ENCODE results near the gene SERPINE2. TPM values are rescaled to one million over a fixed set of nuclear protein-coding genes. Genes with fewer than 3 reads are reported as not detected.

Gene SERPINE2
- total RNA-seq, 4 donors from 2014 or later, result 25.5 to 94.5 (median 38.5) TPM

GRCh38 chr2:224073676-224074075 lies 34.6 kb upstream of the SERPINE2 start:
- Histone ChIP-seq H3K27ac (no peak overlapping the region), H3K9me3 (no peaks in the 10 kb centered on the region), H3K4me1 (no peaks in the 10 kb centered on the region), H3K4me3 (no peak overlapping the region), H3K27me3 (no peaks in the 10 kb centered on the region), H3K36me3 (no peaks in the 10 kb centered on the region)
- TF ChIP-seq EP300 (IDR thresholded peaks at IDR 0.05) (no peak), POLR2A (IDR thresholded peaks at IDR 0.05) (no peak), CTCF (IDR thresholded peaks at IDR 0.05) (no peak)
- 58 to 93% methylated on average over 2 to 3 of the region's 3 CpGs for WGBS, 2 donors
- DNase-seq (ENCODE audit: low spot score in 2 of 2), result no peak

GRCh38 chr2:224072541-224073188 lies 33.6 kb upstream of the SERPINE2 start:
- Histone ChIP-seq H3K36me3 (no peaks in the 10 kb centered on the region), H3K4me3 (no peak overlapping the region), H3K9me3 (no peaks in the 10 kb centered on the region), H3K27me3 (no peaks in the 10 kb centered on the region), H3K4me1 (no peaks in the 10 kb centered on the region), H3K27ac (no peak overlapping the region)
- WGBS, 2 donors, result 62 to 65% methylated on average over 4 of the region's 4 CpGs
- TF ChIP-seq POLR2A (IDR thresholded peaks at IDR 0.05), result no peak
- TF ChIP-seq CTCF (IDR thresholded peaks at IDR 0.05), result no peak
- no peak for TF ChIP-seq EP300 (IDR thresholded peaks at IDR 0.05)
- DNase-seq (ENCODE audit: low spot score in 2 of 2), result no peak

GRCh38 chr2:224069172-224069571 lies 30.1 kb upstream of the SERPINE2 start:
- H3K9me3 ChIP-seq, result no peaks in the 10 kb centered on the region
- no peak overlapping the region for H3K4me3 ChIP-seq
- TF ChIP-seq CTCF (IDR thresholded peaks at IDR 0.05), result no peak
- no peak for TF ChIP-seq EP300 (IDR thresholded peaks at IDR 0.05)
- TF ChIP-seq POLR2A (IDR thresholded peaks at IDR 0.05), result no peak
- no peaks in the 10 kb centered on the region for H3K4me1 ChIP-seq
- no peak for DNase-seq (ENCODE audit: low spot score in 2 of 2)
- no peaks in the 10 kb centered on the region for H3K27me3 ChIP-seq
- 82 to 86% methylated on average over 6 of the region's 6 CpGs for WGBS, 2 donors
- no peaks in the 10 kb centered on the region for H3K36me3 ChIP-seq
- no peak overlapping the region for H3K27ac ChIP-seq

GRCh38 chr2:224063298-224063648 lies 24.2 kb upstream of the SERPINE2 start:
- Histone ChIP-seq H3K4me3 (no peak overlapping the region), H3K27ac (no peak overlapping the region), H3K9me3 (no peaks in the 10 kb centered on the region), H3K36me3 (no peaks in the 10 kb centered on the region), H3K27me3 (no peaks in the 10 kb centered on the region), H3K4me1 (no peaks in the 10 kb centered on the region)
- DNase-seq (ENCODE audit: low spot score in 2 of 2), result no peak
- WGBS, 2 donors, result 91 to 98% methylated on average over 4 of the region's 4 CpGs
- TF ChIP-seq EP300 (IDR thresholded peaks at IDR 0.05) (no peak), POLR2A (IDR thresholded peaks at IDR 0.05) (no peak), CTCF (IDR thresholded peaks at IDR 0.05) (no peak)

GRCh38 chr2:224062481-224063297 lies 23.6 kb upstream of the SERPINE2 start:
- no peaks in the 10 kb centered on the region for H3K4me1 ChIP-seq
- H3K4me3 ChIP-seq, result no peak overlapping the region
- H3K27ac ChIP-seq, result no peak overlapping the region
- 69 to 71% methylated on average over 5 of the region's 5 CpGs for WGBS, 2 donors
- H3K27me3 ChIP-seq, result no peaks in the 10 kb centered on the region
- no peaks in the 10 kb centered on the region for H3K9me3 ChIP-seq
- TF ChIP-seq EP300 (IDR thresholded peaks at IDR 0.05), result no peak
- no peak for TF ChIP-seq POLR2A (IDR thresholded peaks at IDR 0.05)
- no peak for TF ChIP-seq CTCF (IDR thresholded peaks at IDR 0.05)
- no peaks in the 10 kb centered on the region for H3K36me3 ChIP-seq
- no peak for DNase-seq (ENCODE audit: low spot score in 2 of 2)

Data from tibial nerve (tissue), 4 donors.